Measurements from ENCODE around the gene ANGPTL8. TPM values are rescaled to one million over a fixed set of nuclear protein-coding genes. Genes with fewer than 3 reads are reported as not detected.

The ANGPTL8 gene
- total and polyA plus RNA-seq, 2 of the 13 experiments (the other 11 are each of a cell fraction or from before 2014, with no cell fraction given): 27.3 to 243 TPM

DNA sequence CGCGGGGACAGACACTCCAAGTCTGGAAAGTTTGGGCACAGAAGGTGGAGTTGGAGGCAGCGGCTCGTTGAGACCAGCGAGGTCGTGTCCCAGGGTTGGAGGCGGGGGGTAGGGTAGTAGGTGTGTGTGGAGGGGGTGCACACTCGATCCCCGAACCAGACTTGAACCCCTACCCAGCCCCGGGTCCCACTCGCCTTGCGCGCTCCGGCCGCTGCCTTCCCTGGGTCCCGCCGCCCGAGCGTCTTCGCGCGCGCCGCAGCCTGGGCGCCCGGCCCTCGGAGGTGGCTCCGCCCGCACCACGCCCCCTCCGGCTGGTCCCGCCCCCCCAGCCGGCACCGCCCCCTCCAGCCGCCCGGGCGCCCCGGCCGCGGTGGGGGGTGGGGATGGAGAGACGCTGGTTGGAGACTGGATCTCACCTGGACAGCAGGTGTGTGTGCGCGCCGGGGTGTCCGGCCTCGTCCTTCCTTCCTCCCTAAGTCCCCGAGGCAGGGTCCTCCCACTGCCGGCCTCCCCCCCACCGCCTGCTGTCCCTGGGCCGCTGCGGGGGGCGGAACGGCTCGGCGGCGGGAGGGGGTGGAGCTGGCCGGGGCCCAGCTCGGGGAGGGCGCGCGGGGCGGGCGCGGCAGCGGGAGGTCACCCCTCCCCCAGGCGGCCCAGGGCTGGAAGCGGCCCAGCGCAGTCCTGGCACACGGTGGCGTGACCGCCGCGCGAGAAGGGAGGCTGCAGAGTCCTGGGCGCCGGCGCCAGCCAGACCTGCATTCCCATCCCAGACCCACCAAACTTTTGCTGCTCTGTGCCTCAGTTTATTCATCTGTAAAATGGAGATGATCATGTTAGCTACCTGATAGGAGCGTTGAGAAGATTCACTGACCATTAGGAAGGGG lies 41.9 kb upstream of the ANGPTL8 start, which contains the start of gene KANK2 (continued):
- TF ChIP-seq, protein P1, sequence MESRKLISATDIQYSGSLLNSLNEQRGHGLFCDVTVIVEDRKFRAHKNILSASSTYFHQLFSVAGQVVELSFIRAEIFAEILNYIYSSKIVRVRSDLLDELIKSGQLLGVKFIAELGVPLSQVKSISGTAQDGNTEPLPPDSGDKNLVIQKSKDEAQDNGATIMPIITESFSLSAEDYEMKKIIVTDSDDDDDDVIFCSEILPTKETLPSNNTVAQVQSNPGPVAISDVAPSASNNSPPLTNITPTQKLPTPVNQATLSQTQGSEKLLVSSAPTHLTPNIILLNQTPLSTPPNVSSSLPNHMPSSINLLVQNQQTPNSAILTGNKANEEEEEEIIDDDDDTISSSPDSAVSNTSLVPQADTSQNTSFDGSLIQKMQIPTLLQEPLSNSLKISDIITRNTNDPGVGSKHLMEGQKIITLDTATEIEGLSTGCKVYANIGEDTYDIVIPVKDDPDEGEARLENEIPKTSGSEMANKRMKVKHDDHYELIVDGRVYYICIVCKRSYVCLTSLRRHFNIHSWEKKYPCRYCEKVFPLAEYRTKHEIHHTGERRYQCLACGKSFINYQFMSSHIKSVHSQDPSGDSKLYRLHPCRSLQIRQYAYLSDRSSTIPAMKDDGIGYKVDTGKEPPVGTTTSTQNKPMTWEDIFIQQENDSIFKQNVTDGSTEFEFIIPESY (CRISPR knock-in tag; IDR thresholded peaks at IDR 0.05): 0 out of 2 replicates have a peak, but pooled peaks have one; percentile 36
- TF ChIP-seq CEBPG (CRISPR knock-in tag; IDR thresholded peaks at IDR 0.05): no peak
- no peak for TF ChIP-seq ZNF282 (IDR thresholded peaks at IDR 0.05; ENCODE audit: partially characterized antibody)
- no peak for TF ChIP-seq ZNF264 (CRISPR knock-in tag; IDR thresholded peaks at IDR 0.05)
- TF ChIP-seq ZNF160 (CRISPR knock-in tag; IDR thresholded peaks at IDR 0.05): no peak
- no peak for TF ChIP-seq ZFAT (CRISPR knock-in tag; conservative IDR thresholded peaks at IDR 0.05)
- TF ChIP-seq, protein P2, sequence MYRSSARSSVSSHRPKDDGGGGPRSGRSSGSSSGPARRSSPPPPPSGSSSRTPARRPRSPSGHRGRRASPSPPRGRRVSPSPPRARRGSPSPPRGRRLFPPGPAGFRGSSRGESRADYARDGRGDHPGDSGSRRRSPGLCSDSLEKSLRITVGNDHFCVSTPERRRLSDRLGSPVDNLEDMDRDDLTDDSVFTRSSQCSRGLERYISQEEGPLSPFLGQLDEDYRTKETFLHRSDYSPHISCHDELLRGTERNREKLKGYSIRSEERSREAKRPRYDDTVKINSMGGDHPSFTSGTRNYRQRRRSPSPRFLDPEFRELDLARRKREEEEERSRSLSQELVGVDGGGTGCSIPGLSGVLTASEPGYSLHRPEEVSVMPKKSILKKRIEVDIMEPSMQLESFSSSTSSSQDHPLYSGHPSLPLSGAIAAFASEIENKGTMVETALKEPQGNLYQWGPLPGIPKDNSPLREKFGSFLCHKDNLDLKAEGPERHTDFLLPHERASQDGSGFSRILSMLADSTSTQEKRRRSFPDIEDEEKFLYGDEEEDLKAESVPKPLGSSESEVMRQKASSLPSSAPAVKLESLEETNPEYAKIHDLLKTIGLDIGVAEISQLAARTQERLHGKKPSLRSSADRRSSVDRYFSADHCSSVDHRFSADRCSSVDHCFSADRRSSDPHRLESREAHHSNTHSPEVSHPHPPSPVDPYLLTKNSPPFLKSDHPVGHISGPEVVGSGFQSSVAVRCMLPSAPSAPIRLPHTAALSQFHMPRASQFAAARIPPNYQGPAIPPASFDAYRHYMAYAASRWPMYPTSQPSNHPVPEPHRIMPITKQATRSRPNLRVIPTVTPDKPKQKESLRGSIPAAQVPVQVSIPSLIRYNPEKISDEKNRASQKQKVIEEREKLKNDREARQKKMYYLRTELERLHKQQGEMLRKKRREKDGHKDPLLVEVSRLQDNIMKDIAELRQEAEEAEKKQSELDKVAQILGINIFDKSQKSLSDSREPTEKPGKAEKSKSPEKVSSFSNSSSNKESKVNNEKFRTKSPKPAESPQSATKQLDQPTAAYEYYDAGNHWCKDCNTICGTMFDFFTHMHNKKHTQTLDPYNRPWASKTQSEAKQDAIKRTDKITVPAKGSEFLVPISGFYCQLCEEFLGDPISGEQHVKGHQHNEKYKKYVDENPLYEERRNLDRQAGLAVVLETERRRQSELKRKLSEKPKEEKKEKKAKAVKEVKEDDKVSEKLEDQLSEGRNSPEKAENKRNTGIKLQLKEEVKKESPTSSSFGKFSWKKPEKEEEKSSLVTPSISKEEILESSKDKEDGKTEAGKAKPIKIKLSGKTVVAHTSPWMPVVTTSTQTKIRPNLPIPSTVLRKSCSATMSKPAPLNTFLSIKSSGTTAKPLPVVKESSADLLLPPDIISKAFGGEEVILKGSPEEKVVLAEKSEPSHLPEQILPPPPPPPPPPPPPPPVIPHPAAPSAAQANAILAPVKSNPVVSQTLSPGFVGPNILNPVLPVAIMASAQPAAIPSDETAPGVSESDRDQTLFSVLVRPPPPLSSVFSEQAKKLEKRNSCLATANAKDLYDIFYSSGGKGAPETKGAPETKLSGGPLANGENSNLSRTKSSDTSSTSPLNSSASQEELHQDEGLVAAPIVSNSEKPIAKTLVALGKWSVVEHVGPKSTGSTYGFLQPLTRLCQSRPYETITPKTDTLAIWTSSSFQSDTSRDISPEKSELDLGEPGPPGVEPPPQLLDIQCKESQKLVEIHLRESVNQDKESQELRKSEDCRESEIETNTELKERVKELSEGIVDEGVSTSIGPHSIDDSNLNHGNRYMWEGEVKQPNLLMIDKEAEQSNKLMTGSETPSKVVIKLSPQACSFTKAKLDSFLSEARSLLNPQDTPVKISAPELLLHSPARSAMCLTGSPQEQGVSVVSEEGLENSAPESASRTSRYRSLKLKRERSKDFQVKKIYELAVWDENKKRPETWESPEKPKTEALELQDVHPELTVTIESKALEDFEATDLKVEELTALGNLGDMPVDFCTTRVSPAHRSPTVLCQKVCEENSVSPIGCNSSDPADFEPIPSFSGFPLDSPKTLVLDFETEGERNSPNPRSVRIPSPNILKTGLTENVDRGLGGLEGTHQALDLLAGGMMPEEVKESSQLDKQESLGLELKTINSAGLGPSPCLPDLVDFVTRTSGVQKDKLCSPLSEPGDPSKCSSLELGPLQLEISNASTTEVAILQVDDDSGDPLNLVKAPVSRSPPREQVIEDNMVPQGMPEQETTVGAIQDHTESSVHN (CRISPR knock-in tag; IDR thresholded peaks at IDR 0.05): no peak
- TF ChIP-seq, protein P3, sequence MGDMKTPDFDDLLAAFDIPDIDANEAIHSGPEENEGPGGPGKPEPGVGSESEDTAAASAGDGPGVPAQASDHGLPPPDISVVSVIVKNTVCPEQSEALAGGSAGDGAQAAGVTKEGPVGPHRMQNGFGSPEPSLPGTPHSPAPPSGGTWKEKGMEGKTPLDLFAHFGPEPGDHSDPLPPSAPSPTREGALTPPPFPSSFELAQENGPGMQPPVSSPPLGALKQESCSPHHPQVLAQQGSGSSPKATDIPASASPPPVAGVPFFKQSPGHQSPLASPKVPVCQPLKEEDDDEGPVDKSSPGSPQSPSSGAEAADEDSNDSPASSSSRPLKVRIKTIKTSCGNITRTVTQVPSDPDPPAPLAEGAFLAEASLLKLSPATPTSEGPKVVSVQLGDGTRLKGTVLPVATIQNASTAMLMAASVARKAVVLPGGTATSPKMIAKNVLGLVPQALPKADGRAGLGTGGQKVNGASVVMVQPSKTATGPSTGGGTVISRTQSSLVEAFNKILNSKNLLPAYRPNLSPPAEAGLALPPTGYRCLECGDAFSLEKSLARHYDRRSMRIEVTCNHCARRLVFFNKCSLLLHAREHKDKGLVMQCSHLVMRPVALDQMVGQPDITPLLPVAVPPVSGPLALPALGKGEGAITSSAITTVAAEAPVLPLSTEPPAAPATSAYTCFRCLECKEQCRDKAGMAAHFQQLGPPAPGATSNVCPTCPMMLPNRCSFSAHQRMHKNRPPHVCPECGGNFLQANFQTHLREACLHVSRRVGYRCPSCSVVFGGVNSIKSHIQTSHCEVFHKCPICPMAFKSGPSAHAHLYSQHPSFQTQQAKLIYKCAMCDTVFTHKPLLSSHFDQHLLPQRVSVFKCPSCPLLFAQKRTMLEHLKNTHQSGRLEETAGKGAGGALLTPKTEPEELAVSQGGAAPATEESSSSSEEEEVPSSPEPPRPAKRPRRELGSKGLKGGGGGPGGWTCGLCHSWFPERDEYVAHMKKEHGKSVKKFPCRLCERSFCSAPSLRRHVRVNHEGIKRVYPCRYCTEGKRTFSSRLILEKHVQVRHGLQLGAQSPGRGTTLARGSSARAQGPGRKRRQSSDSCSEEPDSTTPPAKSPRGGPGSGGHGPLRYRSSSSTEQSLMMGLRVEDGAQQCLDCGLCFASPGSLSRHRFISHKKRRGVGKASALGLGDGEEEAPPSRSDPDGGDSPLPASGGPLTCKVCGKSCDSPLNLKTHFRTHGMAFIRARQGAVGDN (CRISPR knock-in tag; IDR thresholded peaks at IDR 0.05): peak; percentile 70
- 0 out of 2 replicates have a peak, but pooled peaks have one; percentile 22 for TF ChIP-seq GATAD2A (CRISPR knock-in tag; IDR thresholded peaks at IDR 0.05)
- TF ChIP-seq ZNF430 (CRISPR knock-in tag; IDR thresholded peaks at IDR 0.05): no peak; the same call in 1 of the 2 replicates
- no peak for TF ChIP-seq ZNF225 (CRISPR knock-in tag; IDR thresholded peaks at IDR 0.05)
- TF ChIP-seq ZNF337 (CRISPR knock-in tag; IDR thresholded peaks at IDR 0.05; ENCODE audit: borderline replicate concordance, low read depth): no peak
- TF ChIP-seq, protein P4, sequence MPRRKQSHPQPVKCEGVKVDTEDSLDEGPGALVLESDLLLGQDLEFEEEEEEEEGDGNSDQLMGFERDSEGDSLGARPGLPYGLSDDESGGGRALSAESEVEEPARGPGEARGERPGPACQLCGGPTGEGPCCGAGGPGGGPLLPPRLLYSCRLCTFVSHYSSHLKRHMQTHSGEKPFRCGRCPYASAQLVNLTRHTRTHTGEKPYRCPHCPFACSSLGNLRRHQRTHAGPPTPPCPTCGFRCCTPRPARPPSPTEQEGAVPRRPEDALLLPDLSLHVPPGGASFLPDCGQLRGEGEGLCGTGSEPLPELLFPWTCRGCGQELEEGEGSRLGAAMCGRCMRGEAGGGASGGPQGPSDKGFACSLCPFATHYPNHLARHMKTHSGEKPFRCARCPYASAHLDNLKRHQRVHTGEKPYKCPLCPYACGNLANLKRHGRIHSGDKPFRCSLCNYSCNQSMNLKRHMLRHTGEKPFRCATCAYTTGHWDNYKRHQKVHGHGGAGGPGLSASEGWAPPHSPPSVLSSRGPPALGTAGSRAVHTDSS (CRISPR knock-in tag; conservative IDR thresholded peaks at IDR 0.05): no peak

Measured in HepG2 (cell line).